ENCODE measurements around the gene BABAM1.

Gene BABAM1

DNA sequence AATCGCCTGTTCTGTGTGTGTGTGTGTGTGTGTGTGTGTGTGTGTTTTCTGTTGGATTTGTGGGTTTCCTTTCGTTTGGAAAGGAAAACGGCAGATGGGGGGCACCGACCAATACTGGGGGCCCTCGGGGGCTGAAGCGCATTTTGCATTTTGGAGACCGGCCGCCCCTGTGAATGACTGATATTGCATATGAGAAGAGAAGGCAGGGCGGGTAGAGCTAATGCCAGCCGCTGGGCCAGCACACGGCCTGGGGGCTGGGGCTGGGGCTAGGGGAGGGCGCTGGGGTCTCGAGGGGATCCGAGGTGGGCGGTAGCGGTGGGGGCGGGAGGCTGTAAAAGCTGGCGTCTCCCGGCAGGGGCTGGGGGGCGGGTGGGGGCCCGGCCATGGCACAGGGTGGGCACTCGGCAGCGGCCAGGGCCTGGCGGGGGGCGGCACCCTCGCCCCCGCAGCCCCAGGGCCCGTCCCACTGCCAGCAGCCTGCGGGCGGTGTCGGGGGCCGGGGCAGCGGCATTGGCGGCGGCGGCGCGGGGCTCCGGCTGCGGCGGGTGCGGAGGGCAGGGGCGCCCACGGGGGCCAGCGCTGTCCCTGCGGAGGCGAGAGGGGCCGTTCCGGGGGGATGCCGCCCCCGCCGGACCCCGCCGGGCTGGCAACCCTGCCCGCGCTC, 56.2 kb downstream of the BABAM1 start:
- TF ChIP-seq CTCF (IDR thresholded peaks at IDR 0.05; ENCODE audit: low read depth, low read length): no peak
- H3K4me3 ChIP-seq (replicated peaks in 1 of 2; ENCODE audit: low read depth in 2 of 2, low read length in 2 of 2): no peak overlapping the region
- no peak for DNase-seq (ENCODE audit: low read depth in 2 of 2)

GRCh38 chr19:17323964-17324332, 56.7 kb downstream of the BABAM1 start:
- no peak for TF ChIP-seq CTCF (IDR thresholded peaks at IDR 0.05; ENCODE audit: low read depth, low read length)
- DNase-seq (ENCODE audit: low read depth in 2 of 2): no peak
- no peak overlapping the region for H3K4me3 ChIP-seq (replicated peaks in 1 of 2; ENCODE audit: low read depth in 2 of 2, low read length in 2 of 2)

DNA sequence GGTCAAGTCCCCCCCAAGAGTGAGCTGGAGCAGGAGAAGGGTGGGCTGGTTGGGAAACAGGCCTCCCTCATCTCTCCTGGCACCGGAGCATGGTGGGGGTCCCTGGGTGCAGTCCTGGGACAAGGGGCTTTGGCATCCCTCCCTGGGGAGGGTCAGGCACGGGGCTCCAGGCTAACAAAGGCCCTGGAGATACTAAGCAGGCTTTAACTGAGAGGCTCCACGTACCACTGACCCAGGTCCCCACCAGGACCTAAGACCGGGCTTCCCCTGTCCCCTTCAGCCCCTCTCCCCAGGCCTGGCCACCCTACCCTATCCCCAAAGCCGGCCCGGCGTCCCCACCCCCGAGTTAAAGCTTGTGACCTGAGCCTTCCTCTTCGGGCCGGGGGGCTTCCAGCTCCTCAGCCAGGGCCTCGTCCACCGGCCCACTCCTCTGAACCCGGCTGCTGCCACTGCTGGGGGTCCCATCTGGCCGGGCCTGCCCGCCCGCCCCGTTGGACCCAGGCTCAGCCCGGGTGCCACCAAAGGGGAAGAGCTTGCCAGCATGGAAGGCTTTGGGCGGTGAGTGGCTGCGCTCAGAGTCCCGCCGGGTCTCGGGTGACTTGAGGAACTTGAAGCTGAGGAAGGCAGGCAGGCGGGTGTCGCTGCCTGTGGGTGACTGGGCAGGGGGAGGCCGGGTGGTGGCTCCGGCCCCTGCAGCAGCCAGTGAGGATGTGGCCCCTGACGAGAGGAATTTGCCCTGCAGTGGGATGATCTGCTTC, 57.3 kb downstream of the BABAM1 start:
- DNase-seq (ENCODE audit: low read depth in 2 of 2): no peak
- TF ChIP-seq CTCF (IDR thresholded peaks at IDR 0.05; ENCODE audit: low read depth, low read length): no peak
- no peak overlapping the region for H3K4me3 ChIP-seq (replicated peaks in 1 of 2; ENCODE audit: low read depth in 2 of 2, low read length in 2 of 2)

DNA sequence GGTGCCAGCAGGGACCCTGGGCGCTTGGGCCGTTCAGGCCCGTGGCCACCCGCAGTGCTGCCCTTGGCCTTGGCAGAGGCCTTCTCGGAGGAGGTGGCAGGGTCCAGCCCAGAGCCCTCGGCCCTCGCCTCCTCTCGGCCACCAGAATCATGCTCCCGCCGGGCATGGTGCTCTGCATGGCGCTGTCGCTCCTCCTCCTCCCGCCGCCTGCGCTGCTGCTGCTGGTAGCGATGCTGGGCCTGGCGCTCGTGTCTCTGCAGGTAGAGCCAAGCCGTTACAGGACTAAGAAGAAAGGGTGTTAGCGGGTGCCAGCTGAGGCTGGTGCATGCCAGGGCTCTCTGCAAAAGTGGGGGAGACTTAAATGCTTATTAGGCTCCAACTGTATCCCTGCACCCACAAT, 57.9 kb downstream of the BABAM1 start:
- H3K4me3 ChIP-seq (replicated peaks in 1 of 2; ENCODE audit: low read depth in 2 of 2, low read length in 2 of 2): no peak overlapping the region
- DNase-seq (ENCODE audit: low read depth in 2 of 2): no peak
- TF ChIP-seq CTCF (IDR thresholded peaks at IDR 0.05; ENCODE audit: low read depth, low read length): no peak

- DNase-seq (ENCODE audit: low read depth in 2 of 2): no peak
- TF ChIP-seq CTCF (IDR thresholded peaks at IDR 0.05; ENCODE audit: low read depth, low read length): no peak
- no peak overlapping the region for H3K4me3 ChIP-seq (replicated peaks in 1 of 2; ENCODE audit: low read depth in 2 of 2, low read length in 2 of 2)
Observed at GRCh38 chr19:17325881-17326594, 58.8 kb downstream of the BABAM1 start.

GRCh38 chr19:17326595-17326966, 59.3 kb downstream of the BABAM1 start:
- DNase-seq (ENCODE audit: low read depth in 2 of 2): no peak
- H3K4me3 ChIP-seq (replicated peaks in 1 of 2; ENCODE audit: low read depth in 2 of 2, low read length in 2 of 2): no peak overlapping the region
- TF ChIP-seq CTCF (IDR thresholded peaks at IDR 0.05; ENCODE audit: low read depth, low read length): no peak

All from cardiac fibroblast (primary cell).